H1 (cell line): ENCODE measurements around the gene KLF16.

Experiments
- FOSL1 ChIP-seq: IDR thresholded peaks from 2 replicates; pipeline ENCODE4 v1.6.1; 2011; ENCODE audit warnings: mild to moderate bottlenecking, low read depth, low read length, moderate library complexity; ENCODE audit not compliant: insufficient read depth
- KDM1A ChIP-seq: fragments of 200-600, 300-600 bp; sonication (generic); IDR thresholded peaks from 2 replicates; pipeline ENCODE4 v1.7.1; 2016; ENCODE audit warnings: mild to moderate bottlenecking, low read length, borderline replicate concordance
- PHF8 ChIP-seq: fragments of 200-600 bp; sonication (generic); conservative IDR thresholded peaks from 2 replicates; pipeline ENCODE4 v1.7.1; 2012; ENCODE audit warnings: low read depth, mild to moderate bottlenecking, inconsistent platforms, low read length, moderate library complexity
- POLR2AphosphoS5 ChIP-seq: IDR thresholded peaks from 2 replicates; pipeline ENCODE4 v1.6.1; 2011; ENCODE audit warnings: low read depth, low read length
- TF ChIP-seq, protein P1 (sequence below), 3 experiments: IDR thresholded peaks; 1 replicate in 2 of 3; 2 replicates in 1 of 3; pipeline versions ENCODE4 v1.5.1 to v1.6.1; 2011; ENCODE audit warnings: low read length in 3 of 3, mild to moderate bottlenecking in 3 of 3, inconsistent platforms in 2 of 3, low read depth in 1 of 3, moderate library complexity in 1 of 3; ENCODE audit not compliant: insufficient read depth in 1 of 3; ENCODE audit errors: control extremely low read depth in 1 of 3

DNA sequence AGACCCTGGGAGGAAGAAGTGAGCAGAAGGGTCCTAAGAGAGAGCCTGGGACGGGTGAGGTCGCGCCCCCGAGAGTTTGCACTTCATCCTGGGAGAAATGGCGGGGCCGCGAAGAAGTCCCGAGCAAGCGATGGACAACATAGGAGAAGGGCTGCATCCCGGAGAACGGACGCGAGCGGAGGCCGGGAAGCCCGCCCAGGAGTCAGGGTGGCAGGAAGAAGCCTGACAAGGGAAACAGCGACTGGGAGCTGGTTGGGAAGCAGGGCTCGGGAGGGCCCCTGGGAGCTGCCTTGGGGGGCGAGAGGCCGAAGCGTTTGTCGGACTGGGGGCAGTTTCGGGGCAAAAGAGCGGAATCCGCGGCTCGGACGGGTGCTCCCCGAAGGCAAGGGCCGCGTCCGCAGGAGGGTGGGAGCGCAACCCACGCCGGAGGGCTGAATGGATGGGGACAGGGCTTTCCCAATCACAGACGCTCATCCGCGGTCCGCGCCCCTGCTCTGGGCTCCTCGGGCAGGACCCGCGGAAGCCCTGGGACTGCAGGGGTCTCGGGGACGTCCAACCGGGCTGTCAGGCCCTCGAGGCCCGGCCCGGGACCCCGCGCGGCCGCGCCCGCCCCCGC is 21.4 kb upstream of the KLF16 start:
- TF ChIP-seq KDM1A (no peak), POLR2AphosphoS5 (no peak), PHF8 (no peak), FOSL1 (no peak)
- TF ChIP-seq, protein P1, sequence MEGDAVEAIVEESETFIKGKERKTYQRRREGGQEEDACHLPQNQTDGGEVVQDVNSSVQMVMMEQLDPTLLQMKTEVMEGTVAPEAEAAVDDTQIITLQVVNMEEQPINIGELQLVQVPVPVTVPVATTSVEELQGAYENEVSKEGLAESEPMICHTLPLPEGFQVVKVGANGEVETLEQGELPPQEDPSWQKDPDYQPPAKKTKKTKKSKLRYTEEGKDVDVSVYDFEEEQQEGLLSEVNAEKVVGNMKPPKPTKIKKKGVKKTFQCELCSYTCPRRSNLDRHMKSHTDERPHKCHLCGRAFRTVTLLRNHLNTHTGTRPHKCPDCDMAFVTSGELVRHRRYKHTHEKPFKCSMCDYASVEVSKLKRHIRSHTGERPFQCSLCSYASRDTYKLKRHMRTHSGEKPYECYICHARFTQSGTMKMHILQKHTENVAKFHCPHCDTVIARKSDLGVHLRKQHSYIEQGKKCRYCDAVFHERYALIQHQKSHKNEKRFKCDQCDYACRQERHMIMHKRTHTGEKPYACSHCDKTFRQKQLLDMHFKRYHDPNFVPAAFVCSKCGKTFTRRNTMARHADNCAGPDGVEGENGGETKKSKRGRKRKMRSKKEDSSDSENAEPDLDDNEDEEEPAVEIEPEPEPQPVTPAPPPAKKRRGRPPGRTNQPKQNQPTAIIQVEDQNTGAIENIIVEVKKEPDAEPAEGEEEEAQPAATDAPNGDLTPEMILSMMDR (IDR thresholded peaks at IDR 0.05; ENCODE audit: control extremely low read depth in 1 of 3, insufficient read depth in 1 of 3, low read depth in 1 of 3, low read length in 3 of 3): no peak
